ENCODE measurements around the gene SLC24A3. TPM values are rescaled to one million over a fixed set of nuclear protein-coding genes. Genes with fewer than 3 reads are reported as not detected.

Gene SLC24A3
- total and polyA plus RNA-seq, 9 donors = 4.8 to 40.5 (median 18.6) TPM

DNA sequence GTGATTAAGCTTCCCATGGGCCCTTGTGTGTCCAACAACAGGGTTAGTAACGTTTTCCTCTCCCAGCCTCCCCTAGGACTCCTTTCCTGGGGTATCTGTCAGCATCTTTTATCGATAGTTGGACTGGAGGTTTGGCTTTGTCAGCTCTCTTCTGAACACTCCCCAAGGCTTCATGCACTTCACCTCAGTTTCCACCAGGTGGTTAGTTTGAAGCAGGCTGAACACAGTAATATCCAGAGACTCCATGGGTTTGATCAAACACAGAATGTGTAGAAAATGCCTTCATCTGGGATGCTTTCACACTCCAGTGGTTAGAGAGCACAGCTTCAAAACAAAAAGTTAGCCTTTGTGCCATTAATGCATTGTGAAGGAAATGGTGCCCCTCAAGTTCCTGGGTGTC is 139.1 kb downstream of the SLC24A3 start:
- Histone ChIP-seq H3K36me3 (no peaks in the 10 kb centered on the region), H3K4me1 (ENCODE audit: insufficient read depth) (no peaks in the 10 kb centered on the region), H3K4me3 (no peak overlapping the region), H3K27me3 (no peaks in the 10 kb centered on the region), H3K9me3 (no peaks in the 10 kb centered on the region), H3K27ac (no peak overlapping the region)
- TF ChIP-seq EP300 (IDR thresholded peaks at IDR 0.05) (no peak), POLR2A (IDR thresholded peaks at IDR 0.05) (no peak)
- TF ChIP-seq, protein P1, sequence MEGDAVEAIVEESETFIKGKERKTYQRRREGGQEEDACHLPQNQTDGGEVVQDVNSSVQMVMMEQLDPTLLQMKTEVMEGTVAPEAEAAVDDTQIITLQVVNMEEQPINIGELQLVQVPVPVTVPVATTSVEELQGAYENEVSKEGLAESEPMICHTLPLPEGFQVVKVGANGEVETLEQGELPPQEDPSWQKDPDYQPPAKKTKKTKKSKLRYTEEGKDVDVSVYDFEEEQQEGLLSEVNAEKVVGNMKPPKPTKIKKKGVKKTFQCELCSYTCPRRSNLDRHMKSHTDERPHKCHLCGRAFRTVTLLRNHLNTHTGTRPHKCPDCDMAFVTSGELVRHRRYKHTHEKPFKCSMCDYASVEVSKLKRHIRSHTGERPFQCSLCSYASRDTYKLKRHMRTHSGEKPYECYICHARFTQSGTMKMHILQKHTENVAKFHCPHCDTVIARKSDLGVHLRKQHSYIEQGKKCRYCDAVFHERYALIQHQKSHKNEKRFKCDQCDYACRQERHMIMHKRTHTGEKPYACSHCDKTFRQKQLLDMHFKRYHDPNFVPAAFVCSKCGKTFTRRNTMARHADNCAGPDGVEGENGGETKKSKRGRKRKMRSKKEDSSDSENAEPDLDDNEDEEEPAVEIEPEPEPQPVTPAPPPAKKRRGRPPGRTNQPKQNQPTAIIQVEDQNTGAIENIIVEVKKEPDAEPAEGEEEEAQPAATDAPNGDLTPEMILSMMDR (IDR thresholded peaks at IDR 0.05) = no peak
- DNase-seq = no peak
- WGBS, 3 donors = 51 to 62% (median 52%) methylated on average over 2 of the region's 2 CpGs
- intact Hi-C loops (cut with DNase I) = no loop called here

DNA sequence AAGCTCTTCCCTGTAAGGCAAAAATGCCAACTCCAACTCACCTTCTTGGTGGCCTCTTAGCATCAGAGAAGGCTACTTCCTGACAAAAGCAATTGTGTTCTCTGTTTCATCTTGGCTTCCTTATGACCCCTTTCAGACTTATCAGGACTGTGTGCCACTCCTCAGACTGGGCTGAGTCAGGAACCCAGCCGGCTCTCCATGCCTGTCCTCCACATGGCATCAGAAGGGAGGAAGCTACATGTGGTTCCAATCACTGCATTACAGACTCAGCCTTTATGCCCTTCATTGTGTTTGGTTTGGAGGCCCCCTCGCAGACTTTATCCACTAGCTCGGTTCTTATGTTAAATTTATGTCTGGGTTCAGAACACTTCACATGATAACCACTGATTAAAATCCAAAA is 142.5 kb downstream of the SLC24A3 start:
- TF ChIP-seq EP300 (IDR thresholded peaks at IDR 0.05) = no peak
- TF ChIP-seq, protein P1 (IDR thresholded peaks at IDR 0.05) = no peak
- no peak for TF ChIP-seq POLR2A (IDR thresholded peaks at IDR 0.05)
- Histone ChIP-seq H3K27me3 (no peaks in the 10 kb centered on the region), H3K27ac (no peak overlapping the region), H3K4me1 (ENCODE audit: insufficient read depth) (no peaks in the 10 kb centered on the region), H3K36me3 (no peaks in the 10 kb centered on the region), H3K9me3 (no peaks in the 10 kb centered on the region), H3K4me3 (no peak overlapping the region)
- DNase-seq = no peak
- 52 to 54% (median 54%) methylated on average over 3 of the region's 3 CpGs for WGBS, 3 donors
- intact Hi-C loops (cut with DNase I) = no loop called here

DNA sequence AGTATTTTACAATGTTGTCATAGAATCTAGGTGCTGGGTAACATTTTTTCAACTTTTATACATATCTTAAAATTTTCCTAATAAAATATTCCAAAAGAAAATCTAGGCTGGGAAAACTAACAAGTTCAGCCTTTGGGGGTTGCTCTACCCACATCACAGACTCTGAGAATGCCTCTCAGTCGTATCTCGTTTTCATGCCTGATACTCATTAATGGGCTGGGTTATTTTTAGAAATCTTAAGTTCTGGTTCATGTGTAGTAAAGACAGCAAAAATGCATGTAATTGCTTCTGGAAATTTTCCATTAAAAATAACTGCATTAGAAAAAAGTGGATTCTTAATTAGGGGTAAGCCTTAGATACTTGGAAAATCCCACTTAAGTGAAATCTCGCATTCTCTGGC is 149.3 kb downstream of the SLC24A3 start:
- TF ChIP-seq, protein P1 (IDR thresholded peaks at IDR 0.05) = no peak
- TF ChIP-seq EP300 (IDR thresholded peaks at IDR 0.05) = no peak
- no peak for TF ChIP-seq POLR2A (IDR thresholded peaks at IDR 0.05)
- Histone ChIP-seq H3K4me3 (no peak overlapping the region), H3K27me3 (no peaks in the 10 kb centered on the region), H3K36me3 (no peaks in the 10 kb centered on the region), H3K9me3 (no peaks in the 10 kb centered on the region), H3K27ac (no peak overlapping the region), H3K4me1 (ENCODE audit: insufficient read depth) (peaks cover 1% of the 10 kb centered on the region)
- no peak for DNase-seq
- 36 to 40% (median 37%) methylated on average over 3 of the region's 3 CpGs for WGBS, 3 donors
- intact Hi-C loops (cut with DNase I) = loop anchor here in 1 of 4 donors (10.0 kb wide), 1 partner anchor 213 kb away; no protein-coding TSS in a partner anchor

DNA sequence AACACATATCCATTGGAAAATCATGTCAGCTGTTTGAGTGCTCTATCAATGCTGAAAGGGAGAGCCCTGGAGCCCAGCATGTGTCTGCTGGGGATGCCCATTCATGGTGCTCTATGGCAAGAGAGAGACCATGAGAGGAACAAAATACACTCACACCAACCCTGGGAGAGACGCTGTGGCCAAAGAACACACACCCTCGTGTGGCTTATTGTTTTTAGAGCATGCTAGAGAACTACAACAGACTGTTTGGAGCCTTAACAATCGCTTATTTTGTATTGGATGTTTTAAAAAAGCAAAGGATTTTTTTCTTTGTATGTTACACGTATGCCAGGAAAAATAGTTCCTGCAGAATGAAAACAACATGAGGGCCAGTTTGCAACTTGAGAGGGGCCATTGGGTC is 151.0 kb downstream of the SLC24A3 start:
- no peaks in the 10 kb centered on the region for H3K27me3 ChIP-seq
- no peak for TF ChIP-seq EP300 (IDR thresholded peaks at IDR 0.05)
- TF ChIP-seq POLR2A (IDR thresholded peaks at IDR 0.05) = no peak
- TF ChIP-seq, protein P1 (IDR thresholded peaks at IDR 0.05) = no peak
- no peak overlapping the region for H3K4me3 ChIP-seq
- 14 to 39% (median 31%) methylated on average over 4 of the region's 4 CpGs for WGBS, 3 donors
- H3K9me3 ChIP-seq = no peaks in the 10 kb centered on the region
- no peak for DNase-seq
- no peaks in the 10 kb centered on the region for H3K36me3 ChIP-seq
- peaks cover 1% of the 10 kb centered on the region for H3K4me1 ChIP-seq (ENCODE audit: insufficient read depth)
- H3K27ac ChIP-seq = no peak overlapping the region
- intact Hi-C loops (cut with DNase I) = loop anchor here in 1 of 4 donors (10.0 kb wide), 1 partner anchor 211 kb away; no protein-coding TSS in a partner anchor
